GM19467 (cell line): Measurements from ENCODE around the gene BEST1.
"Not testable (repeated sequence)": the region's sequence is repeated elsewhere in the genome, so short reads cannot be mapped to it uniquely, and the experiment has no call there.

Experiments
- ATAC-seq: cut with Tn5 transposase; IDR thresholded peaks from one replicate; pipeline ENCODE4 v1.9.1; 2021; ENCODE audit warnings: mild to moderate bottlenecking, moderate library complexity; ENCODE audit not compliant: unreplicated experiment

BEST1 gene

DNA sequence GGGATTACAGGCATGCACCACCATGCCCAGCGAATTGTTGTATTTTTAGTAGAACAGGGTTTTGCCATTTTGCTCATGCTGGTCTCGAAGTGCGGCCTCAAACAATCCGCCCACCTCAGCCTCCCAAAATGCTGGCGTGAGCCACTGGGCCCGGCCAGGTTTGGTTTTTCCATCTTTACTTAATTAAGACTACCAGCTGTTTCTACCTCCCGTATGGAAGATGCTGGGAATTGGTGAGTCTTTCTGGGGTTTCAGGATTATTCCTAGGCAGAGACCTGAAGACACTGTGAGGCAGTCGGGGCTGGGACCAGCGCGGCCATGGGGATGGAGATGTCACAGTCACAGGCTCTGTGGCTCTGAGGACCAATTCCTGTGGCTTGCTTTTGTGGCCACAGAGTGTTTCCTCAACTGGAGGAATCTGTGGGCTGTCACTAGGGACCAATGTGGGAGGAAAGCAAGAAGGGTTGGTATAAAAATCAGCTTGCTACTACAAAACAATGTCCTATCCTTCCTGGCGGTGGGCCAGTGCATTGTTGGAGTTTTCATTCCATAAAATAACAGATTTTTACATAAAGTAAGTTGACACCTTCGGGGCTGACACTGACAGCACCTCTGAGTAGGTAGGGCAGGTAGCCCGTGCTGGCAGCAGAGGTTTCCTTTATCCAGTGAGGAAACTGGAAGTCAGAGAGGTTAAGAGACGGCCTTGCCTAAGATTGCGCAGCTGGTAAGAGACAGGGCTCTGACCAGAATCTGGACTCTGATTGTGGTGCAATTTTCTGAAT, 25.7 kb downstream of the BEST1 start:
- ATAC-seq, result no peak

DNA sequence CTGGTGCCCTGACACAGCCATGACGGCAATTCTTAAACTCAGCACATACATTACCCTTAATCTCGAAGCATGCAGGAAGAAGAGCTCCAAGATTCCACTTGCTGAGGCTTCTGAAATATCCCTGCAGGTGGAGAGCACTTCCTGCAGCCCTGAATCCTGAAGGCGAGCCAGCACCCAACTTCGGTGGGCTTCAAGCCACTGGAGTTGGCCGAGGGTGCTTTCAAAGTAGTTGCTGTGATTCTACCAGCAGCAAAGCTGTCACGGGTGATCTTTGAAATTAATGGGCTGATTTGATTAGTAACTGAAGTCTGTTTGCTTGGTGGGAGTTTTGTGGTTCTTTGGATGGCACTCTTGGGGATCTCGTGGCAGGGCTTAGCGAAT, 26.3 kb downstream of the BEST1 start:
- no peak for ATAC-seq

DNA sequence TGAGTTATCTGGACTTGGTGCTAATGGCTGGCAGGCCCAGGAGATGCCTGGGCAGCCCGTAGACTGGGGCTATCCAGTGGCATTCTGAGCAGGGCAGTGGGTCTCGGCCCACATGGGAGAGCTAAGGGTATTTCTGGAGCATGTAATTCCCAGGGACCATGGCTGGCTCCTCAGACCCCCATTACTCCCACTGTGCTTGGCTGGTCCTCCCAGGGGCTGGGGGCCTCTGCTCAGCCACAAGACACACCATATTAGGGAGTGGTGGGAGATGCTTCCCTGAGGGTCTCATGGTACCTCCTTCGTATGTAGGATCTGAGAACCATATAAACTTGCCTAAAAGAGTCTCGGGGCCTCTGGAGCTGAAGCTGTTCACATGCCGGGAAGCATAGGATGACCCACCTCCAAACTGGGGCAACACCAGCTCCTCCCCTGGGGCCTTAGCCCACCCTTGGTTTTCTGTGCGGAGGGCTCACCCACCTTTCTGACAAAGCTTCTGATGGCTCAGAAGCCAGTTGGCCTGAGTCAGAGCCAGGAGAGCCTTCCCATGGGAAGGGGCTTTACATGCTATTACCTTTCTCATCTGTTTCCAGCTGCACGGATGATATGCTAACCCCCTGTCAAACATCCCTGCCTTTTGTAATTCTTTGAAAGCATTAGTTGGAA, 26.8 kb downstream of the BEST1 start:
- no peak for ATAC-seq

DNA sequence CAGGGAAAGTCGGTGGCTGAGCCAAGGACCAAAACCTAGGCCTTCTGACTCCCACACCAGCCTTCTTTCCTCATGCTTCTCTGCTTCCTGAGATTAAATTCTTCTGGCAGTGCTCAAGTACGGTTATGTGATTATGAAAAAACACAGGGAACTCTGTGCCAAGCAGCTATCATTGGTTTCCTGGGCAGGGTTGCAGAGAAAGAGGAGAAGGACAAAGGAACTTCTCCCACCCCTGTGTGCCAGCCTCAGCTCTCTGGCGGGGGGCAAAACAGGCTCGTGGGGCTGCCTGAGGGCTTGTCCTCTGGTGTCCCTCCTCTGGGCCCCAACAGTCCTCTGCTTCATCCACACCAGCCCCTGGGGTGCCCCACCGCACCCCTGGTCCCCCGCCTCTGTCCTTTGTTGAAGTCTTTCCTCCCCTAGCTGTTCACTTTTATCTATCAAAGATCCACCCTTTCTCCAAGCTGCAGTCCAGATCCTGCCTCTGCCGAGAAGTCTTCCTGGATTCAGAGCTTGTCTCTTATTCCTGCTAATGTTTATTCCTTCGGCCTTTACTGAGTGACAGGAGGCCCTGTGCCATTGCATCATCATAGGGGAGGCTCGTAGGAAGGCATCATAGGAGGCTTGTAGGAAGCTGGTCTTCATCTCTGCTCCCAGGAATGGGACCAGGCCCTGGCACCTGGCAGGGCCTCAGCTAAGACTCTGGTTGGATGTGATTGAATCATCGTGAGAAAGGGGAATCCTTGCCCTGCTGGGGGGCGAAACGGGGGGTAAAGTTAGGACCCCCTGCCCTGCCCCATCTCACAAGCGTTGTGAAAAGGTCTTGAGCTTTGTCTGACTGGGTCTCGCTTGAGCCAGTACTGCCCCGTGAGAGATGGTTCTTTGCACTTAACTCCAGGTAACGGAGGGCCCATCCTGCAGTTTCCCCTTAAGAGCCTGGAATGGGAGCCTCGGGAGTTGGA, 28.8 kb downstream of the BEST1 start:
- ATAC-seq, result no peak

DNA sequence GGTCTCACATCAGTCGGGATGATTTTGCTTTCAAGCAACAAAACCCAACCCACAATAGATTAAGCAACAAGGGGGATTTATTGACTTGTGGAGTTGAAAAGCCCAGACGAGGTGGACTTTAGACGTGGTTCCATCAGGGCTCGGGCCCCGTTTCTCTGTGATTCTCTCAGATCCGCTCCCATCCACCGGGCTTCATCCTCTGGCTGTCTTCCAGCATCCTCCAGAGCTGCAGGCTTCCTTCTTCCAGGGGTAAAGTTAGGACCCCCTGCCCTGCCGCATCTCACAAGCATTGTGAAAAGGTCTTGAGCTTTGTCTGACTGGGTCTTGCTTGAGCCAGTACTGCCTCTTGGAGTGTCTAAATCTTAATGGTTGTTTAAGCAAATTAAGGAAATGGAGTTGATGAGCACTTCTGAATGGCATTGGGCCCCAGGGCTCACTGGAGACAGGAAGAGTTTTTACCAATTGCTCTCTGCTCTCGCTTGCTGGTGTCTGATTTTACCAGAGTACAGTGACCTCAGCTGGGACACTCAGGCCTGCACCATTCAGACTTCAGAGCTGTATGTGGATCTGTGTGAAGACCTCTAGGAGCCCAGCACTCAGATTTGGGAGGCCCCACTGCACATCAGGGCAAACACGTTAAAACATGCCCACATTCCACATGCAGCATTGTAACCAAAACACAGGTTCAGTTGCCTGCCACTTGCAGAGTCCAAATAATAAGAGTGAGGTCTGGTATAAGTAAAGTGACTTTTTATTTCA, 30.8 kb downstream of the BEST1 start:
- ATAC-seq, result no peak

DNA sequence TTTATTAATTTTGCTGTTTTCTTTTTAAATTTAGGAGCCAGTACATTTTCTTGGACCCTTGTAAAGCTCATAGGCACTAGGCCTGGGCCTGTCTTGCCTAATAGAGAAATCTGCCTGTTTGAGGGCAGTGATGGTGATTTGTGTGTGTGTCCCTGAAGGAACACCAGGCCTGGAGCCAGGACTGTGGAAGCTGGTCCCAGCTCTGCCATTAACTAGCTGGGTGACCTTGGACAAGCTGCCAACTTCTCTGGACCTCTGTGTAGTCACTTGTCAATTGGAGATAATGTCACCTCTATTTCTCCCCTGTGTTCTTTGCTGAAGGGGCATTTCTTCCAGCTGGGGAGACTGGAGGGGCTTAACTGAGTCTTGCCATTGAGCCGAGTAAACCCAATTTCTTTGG, 33.3 kb downstream of the BEST1 start:
- ATAC-seq, result no peak

DNA sequence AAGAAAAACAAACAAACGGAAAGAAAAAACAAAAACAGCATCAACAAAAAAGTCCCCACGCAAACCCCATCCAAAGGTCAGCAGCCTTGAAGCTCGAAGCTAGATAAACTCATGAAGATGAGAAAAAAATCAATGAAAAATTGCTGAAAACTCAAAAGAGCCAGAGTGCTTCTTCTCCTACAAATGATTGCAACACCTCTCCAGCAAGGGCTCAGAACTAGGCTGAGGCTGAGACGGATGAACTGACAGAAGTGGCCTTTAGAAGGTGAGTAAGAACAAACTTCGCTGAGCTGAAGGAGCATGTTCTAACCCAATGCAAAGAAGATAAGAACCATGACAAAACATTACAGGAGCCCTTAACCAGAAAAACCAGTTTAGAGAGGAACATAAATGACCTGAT, 35.7 kb downstream of the BEST1 start:
- no peak for ATAC-seq

DNA sequence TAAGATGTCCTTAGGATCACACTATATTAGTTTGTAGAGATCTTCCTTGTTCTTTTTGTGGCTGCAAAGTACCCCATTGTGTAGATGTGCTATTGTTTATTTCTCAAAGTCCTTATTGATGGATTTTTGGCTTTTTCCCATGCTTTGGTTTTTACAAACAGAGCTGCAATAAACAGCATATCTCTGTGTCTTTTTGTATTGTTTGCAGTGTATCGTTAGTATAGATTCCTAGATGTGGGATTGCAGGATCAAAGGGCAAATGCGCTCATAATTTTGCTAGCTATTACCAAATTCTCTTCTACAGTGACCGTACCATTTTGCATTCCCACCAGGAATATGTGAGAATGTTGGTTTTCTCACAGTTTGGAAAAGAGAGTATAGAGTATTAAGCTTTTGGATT, 44.8 kb downstream of the BEST1 start:
- no peak for ATAC-seq

DNA sequence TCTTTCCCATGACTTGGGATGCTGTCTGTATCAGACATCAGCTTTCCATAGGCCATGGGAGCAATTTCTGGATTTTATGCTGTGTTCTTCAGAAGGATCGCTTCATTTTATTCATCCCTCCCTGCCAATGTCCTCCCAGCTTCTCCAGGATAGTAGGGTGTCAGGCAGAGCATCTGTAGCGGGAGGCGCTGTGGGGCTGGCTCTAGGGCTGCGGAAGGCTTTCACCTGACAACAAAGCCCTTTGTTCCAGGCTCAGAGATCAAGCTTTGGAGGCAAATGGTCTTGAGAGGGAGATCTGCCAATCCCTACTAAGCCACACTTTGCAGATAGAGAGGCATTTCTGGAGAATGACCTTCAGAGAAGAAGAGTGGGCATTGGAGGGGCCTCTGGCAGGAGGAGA, 46.8 kb downstream of the BEST1 start:
- no peak for ATAC-seq

DNA sequence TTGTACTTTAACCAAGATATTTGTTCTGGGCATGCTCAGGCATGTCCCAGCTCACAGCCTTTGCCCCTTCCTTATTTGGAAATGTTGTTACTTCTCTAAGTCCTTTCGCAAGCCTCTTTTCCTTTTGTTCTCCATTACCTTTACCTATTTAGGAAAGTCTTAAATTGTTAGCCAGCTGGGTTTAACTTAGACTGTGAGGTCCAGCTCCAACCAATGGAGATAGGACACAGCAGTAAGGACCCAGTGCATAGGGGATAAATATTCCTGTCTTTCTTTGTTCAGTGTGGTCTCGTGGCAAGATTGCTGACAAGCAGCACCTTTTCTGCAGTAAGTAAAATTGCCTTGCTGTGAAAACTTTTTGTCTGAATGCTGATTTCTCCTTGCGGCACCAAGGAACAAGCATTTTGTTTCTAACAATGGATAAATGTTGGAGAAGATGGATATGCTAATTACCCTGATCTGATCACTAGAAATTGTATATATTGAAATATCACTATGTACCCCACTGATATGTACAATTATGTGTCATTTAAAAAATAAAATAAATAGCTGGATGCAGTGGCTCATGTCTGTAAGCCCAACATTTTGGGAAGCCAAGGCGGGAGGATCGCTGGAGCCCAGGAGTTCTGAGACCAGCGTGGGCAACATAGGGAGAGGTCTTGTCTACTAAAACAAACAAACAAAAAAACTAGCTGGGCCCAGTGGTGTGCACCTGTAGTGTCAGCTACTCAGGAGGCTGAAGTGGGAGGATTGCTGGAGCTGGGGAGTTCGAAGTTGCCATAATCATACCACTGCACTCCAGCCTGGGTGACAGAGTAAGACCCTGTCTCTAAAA, 49.2 kb downstream of the BEST1 start:
- ATAC-seq, result no peak

DNA sequence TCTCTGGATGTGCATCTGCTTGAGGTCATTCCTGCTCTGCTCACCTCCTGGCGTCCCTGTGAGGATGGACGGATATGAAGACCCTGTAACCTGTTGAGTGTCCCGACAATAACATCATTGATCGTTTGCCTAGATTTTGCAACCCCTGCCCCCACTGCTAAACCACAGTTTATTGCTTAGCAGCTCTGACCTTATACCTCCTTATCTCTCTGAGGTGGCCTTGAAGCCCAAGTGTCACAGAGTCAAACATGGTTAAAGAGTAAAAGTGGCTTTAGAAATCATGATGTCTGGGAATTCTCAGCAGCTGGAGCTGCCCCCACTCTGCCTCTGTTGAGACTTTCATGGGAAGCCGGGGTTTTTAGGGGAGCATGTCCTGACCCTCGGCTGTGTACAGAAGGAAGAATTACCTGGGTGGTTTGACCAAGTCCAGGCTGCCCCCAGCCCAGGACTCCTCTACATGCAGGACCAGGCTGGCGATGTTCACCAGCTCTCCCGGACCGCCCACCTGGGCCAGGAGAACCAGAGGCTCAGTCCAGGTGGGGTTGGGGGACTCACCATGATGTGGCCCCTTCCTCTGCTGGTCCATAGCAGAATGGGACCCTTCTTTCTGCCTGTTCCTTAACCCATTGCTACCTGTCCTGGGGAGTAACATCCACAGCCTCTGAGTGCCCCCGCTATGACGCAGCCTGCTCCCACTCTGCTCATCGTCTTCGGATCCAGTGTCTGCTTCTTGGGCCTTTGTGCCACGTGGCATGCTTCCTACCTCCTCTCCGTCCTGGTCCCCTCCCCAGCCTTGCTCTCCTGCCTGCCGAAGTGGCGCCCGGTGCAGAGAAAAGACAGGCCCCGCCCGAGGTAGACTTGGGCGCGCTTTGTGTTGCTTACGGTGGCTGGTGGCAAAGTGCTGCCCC, 50.6 kb downstream of the BEST1 start:
- no peak for ATAC-seq

DNA sequence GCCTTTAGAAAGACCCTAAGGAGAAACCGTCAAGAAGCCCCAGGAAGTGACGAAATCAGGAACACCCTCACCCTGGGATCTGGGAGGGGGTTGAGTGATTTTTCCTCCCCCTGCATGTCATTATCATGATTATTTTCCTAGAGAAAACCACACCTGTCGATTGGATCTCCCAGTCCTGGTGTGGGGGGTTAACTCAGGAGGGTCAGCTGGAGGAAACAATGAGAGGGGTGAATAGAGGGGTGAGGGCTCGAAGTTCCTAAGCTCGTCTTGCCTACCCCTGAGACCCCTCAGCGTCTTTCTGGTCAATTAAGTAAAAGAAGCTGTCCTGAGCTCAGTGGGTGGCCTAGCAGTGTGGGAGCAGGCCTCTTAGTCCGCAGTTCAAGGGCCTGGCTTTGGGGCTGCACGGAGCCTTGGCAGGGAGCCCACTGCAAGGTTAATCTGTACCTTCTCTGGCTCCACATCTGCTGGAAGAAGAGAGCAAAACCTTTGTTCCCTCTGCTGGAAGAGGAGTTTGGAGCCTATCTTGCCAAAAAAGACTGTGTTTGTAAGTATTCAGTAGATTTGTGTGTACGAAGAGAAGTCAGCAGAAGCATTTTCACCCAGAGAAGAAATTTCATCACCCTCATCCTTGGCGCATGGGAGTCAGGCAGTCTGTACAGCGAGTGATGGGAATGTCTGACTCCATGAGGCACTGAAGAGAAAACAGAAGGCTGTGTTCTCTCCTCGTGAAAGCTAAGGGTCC, 51.5 kb downstream of the BEST1 start:
- ATAC-seq, result no peak

DNA sequence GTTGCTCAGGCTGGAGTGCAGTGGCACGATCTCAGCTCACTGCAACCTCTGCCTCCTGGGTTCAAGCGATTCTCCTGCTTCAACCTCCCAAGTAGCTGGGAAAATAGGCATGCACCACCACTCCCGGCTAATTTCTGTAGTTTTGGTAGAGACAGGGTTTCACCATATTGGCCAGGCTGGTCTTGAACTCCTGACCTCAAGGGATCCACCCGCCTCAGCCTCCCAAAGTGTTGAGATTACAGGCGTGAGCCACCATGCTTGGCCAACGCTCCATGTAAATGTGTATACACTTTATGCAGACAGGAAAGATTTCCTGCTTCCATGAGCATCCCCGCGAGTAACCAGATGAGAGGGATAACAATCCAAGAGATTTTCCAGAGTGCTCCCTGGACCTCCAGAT, 52.1 kb downstream of the BEST1 start:
- not testable (repeated sequence) for ATAC-seq

DNA sequence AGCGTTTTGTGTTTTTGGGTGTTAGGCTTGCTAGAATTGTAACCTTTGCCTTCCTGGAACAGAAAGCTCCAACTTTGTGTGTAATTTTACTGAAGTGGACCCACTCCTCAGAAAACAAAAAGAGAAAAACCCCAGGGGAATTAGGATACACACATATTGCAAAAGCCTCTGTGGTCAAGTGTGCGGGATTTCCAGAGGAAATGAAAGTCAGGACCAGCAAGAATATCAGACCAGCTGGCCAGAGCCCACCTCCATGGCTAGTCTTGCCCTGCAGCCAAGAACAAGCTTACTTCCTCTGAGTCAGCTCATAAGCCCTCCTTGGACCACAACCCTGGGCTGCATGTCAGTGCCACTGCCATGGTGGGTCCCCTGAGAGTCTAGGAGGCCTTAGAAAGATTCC, 54.3 kb downstream of the BEST1 start:
- ATAC-seq, result no peak

DNA sequence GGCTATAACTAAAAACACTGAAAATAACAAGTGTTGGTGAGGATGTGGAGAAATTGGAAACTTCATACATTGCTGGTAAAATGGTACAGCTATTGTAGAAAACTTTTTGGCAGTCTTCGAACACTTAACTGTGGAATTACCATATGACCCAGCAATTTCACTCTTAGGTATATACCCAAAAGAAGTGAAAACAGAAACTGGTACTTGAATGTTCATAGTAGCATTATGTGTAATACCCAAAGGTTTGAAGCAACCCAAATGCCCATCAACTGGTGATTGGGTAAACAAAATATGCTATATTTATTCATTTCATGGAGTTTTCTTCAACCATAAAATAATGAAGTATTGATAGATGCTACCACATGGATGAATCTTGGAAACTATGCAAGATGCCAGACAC, 58.0 kb downstream of the BEST1 start:
- ATAC-seq, result no peak

DNA sequence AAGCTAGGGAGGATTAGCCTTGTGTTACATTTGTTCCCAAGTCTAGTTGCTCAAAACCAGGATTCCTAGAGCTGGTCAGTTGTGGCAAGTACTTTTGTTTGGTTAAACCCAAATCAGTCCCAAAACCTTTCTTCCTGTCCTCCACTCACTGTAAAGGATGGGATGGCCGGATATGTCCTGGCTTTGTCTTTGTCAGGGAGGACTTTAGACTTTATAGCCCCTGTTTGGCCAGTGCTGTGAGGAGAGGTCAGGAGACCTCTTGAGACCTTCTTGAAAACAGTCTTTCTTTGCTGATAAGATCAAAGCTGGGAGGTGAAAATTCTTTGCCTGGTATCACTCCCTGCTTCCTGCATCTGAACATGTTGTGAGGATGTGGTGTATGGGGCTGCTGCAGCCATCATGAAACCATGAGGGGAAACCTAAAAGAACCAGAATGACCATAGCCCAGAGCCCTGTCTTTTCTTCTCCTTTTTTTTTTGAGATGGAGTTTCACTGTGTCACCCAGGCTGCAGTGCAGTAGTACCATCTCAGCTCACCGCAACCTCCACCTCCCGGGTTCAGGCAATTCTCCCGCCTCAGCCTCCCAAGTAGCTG, 60.9 kb downstream of the BEST1 start:
- ATAC-seq, result no peak

DNA sequence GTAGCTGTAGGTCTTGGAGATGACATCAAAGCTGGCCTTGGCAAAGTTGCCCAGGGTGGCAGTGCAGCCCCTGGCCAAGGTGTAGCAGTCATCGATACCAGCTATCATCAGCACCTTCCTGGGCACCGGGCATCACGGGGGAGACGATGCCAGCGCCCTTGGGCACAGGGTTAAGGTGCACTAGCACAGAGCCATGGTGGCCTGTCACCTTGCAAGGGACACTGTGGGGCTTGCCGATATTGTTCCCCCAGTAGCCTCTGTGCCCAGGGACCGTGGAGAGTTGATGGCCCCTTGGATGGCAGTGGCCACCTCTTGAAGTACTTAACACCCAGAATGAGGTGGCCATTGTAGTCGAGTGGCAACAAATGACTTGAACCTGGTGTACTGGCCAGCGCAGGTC, 61.7 kb downstream of the BEST1 start:
- no peak for ATAC-seq

DNA sequence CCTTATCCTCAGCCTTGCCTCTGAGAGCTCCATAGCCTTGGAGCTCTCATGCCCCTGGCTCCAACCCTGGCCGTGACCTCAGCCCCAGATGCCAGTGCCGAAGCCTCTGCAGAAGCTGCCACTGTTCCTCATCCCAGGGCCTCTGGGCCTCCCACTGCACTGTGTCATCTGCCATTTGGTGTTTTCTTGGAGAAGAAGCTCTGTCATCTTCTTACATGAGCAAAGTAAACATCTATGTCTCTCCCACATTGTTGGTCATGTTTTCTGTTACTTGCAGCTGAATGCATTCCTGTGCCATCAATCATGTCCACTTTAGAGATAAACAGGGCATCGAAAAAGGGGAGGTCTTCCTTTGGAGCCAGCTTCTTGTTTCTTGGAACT, 62.3 kb downstream of the BEST1 start:
- ATAC-seq, result no peak
